Astrocyte (in vitro differentiated cells and primary cell): Measurements from ENCODE around the gene RFTN2.

Experiments used
- CTCF ChIP-seq: IDR thresholded peaks from 2 replicates; pipeline ENCODE4 v1.5.1; 2011; ENCODE audit warnings: low read depth, mild to moderate bottlenecking, inconsistent platforms, low read length, moderate library complexity; ENCODE audit not compliant: insufficient read depth
- EZH2 ChIP-seq: IDR thresholded peaks from 2 replicates; pipeline ENCODE4 v1.6.1; 2012; ENCODE audit warnings: mild to moderate bottlenecking, low read length, inconsistent platforms; ENCODE audit not compliant: insufficient read depth

DNA sequence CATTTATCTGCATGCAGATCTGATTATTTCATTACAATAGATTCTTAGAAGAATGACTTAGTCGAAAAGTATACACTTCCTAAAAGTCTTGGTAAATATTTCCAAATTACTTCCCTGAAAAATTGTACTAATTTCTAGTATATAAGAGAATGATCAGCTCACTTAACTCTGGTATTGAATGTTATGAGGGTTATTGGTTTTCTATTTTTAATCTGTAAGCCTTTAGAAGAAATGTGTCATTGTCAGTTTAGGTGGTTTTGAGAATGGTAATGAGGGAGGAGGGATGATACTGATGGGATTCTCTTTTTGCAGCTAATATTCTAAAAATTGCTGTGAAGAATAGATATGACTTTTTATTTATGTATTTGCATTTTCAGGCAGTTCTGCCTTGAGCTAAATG is 135.7 kb downstream of the RFTN2 start:
- TF ChIP-seq CTCF: no peak
- no peak for TF ChIP-seq EZH2
